ENCODE measurements around the gene CNGA2. TPM values are rescaled to one million over a fixed set of nuclear protein-coding genes. Genes with fewer than 3 reads are reported as not detected.

Gene CNGA2
- not detected for total RNA-seq
- not detected for polyA plus RNA-seq
- long read RNA-seq, donor 1: 0 reads
- long read RNA-seq, donor 2: 0 reads
- long read RNA-seq, donor 3: 0 reads

- no peaks in the 10 kb centered on the region for H3K4me1 ChIP-seq
- no peak for TF ChIP-seq CTCF (IDR thresholded peaks at IDR 0.05)
- WGBS, 2 donors: 87 to 89% methylated on average over 4 of the region's 4 CpGs
- H3K9me3 ChIP-seq: no peaks in the 10 kb centered on the region
- intact Hi-C loops (cut with DNase I): no loop called here
- DNase-seq (no peak), ATAC-seq (no peak)
- H3K36me3 ChIP-seq: no peaks in the 10 kb centered on the region
- peaks cover 0 to 33% (median 0%) of the 10 kb centered on the region in 7 donors for H3K27me3 ChIP-seq
- H3K27ac ChIP-seq: no peak within 1 kb of the TSS
- no peak within 1 kb of the TSS for H3K4me3 ChIP-seq
Observed at GRCh38 chrX:151734446-151734845, at the start of gene CNGA2. CNGA2 (plus strand) TSS chrX:151734746; CDS start chrX:151738484, 3,738 bp downstream.

- H3K4me3 ChIP-seq: no peak overlapping the region
- intact Hi-C loops (cut with DNase I): loop anchor here in 1 of 10 donors (10.0 kb wide), 1 partner anchor 323 kb away; no protein-coding TSS in a partner anchor
- DNase-seq (no peak), ATAC-seq (no peak)
- H3K27me3 ChIP-seq: peaks cover 0 to 5% (median 0%) of the 10 kb centered on the region in 7 donors
- H3K4me1 ChIP-seq: no peaks in the 10 kb centered on the region
- H3K36me3 ChIP-seq: no peaks in the 10 kb centered on the region
- TF ChIP-seq CTCF (IDR thresholded peaks at IDR 0.05): no peak
- H3K9me3 ChIP-seq: no peaks in the 10 kb centered on the region
- no peak overlapping the region for H3K27ac ChIP-seq
Observed at GRCh38 chrX:151687635-151688034, 46.9 kb upstream of the CNGA2 start.

GRCh38 chrX:151688695-151689094 is 45.9 kb upstream of the CNGA2 start:
- Histone ChIP-seq H3K9me3 (no peaks in the 10 kb centered on the region), H3K36me3 (no peaks in the 10 kb centered on the region), H3K4me1 (no peaks in the 10 kb centered on the region), H3K27ac (no peak overlapping the region), H3K27me3 (peaks cover 0 to under 1% (median 0%) of the 10 kb centered on the region in 7 donors), H3K4me3 (no peak overlapping the region)
- ATAC-seq (no peak), DNase-seq (no peak)
- TF ChIP-seq CTCF (IDR thresholded peaks at IDR 0.05): no peak
- intact Hi-C loops (cut with DNase I): loop anchor here in 1 of 10 donors (10.0 kb wide), 1 partner anchor 324 kb away; no protein-coding TSS in a partner anchor

GRCh38 chrX:151692825-151693224 is 41.7 kb upstream of the CNGA2 start:
- no peaks in the 10 kb centered on the region for H3K36me3 ChIP-seq
- H3K4me1 ChIP-seq: peaks cover 0 to 4% (median 0%) of the 10 kb centered on the region in 9 donors
- H3K27me3 ChIP-seq: peaks cover 0 to 27% (median 0%) of the 10 kb centered on the region in 7 donors
- H3K9me3 ChIP-seq: no peaks in the 10 kb centered on the region
- TF ChIP-seq CTCF (IDR thresholded peaks at IDR 0.05): no peak
- WGBS, 2 donors: 89 to 96% methylated on average over 6 of the region's 6 CpGs
- intact Hi-C loops (cut with DNase I): no loop called here
- H3K4me3 ChIP-seq: no peak overlapping the region
- H3K27ac ChIP-seq: no peak overlapping the region
- ATAC-seq: no peak
- DNase-seq: no peak

All from heart right ventricle (tissue), 16 donors.